Measurements from ENCODE around the gene P4HB. TPM values are rescaled to one million over a fixed set of nuclear protein-coding genes. Genes with fewer than 3 reads are reported as not detected.

Gene P4HB
- total RNA-seq, 4 donors from 2014 or later: 385 to 594 (median 472) TPM

DNA sequence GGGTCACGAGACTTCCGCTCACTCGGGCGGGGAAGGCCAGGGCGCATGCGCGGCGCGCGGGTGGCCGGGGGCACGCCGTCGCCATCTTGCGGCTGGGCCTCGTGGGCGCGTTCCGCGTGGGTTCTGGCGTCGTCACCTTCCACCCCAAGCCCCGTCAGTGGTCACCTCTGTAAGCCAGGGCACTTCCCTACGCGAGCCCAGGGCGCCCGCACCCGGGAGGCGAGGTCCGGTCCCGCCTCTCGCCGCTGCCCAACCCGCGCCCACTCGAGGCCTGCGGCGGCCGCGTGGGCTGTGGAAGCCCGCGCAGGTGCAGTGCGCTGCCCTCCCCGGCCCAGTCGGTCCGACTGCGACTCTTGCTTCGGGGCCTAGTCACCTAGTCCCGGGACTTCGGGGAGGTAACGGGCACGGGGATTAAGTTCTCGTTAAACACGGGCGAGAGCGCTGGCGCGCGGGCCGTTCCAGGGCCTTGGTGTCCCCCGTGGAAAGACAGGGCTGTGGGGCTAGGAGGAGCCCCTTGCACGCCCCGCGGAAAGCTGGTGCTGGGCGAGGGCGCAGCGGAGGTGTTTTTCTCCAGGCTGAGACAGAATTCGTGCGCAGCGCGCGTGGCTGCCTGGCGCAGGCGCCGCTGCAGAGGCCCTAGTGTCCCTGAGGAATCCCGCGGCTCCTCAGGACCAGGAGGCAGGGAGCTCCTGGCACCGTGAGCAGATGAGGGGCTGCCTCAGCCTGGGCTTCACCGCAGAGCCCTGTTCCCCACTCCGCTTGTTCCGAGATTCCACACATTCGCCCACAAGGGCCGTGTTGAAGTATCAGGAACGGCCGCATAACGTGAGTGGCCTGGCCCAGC lies 11.3 kb upstream of the P4HB start:
- Histone ChIP-seq H3K27ac (peak overlapping the region; percentile 93 to 99 (median 98)), H3K9me3 (no peaks in the 10 kb centered on the region), H3K36me3 (peaks cover 0 to 30% (median 17%) of the 10 kb centered on the region in 3 donors), H3K27me3 (no peaks in the 10 kb centered on the region), H3K4me1 (peaks cover 0 to 56% (median 40%) of the 10 kb centered on the region in 4 donors), H3K4me3 (peak overlapping the region; percentile 67 to 93 (median 86))
- peak; percentile 90 to 92 for DNase-seq (ENCODE audit: low spot score in 2 of 2)
- TF ChIP-seq, protein P1, sequence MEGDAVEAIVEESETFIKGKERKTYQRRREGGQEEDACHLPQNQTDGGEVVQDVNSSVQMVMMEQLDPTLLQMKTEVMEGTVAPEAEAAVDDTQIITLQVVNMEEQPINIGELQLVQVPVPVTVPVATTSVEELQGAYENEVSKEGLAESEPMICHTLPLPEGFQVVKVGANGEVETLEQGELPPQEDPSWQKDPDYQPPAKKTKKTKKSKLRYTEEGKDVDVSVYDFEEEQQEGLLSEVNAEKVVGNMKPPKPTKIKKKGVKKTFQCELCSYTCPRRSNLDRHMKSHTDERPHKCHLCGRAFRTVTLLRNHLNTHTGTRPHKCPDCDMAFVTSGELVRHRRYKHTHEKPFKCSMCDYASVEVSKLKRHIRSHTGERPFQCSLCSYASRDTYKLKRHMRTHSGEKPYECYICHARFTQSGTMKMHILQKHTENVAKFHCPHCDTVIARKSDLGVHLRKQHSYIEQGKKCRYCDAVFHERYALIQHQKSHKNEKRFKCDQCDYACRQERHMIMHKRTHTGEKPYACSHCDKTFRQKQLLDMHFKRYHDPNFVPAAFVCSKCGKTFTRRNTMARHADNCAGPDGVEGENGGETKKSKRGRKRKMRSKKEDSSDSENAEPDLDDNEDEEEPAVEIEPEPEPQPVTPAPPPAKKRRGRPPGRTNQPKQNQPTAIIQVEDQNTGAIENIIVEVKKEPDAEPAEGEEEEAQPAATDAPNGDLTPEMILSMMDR (IDR thresholded peaks at IDR 0.05): peak; percentile 45 to 72 (median 47)
- TF ChIP-seq EP300 (IDR thresholded peaks at IDR 0.05) (peak; percentile 84 to 98), POLR2A (IDR thresholded peaks at IDR 0.05) (peak; percentile 97 to 98)
- 0% methylated on average over 47 of the region's 86 CpGs; no CpG with 5 or more reads in 1 of the 2 donors for WGBS, 2 donors

DNA sequence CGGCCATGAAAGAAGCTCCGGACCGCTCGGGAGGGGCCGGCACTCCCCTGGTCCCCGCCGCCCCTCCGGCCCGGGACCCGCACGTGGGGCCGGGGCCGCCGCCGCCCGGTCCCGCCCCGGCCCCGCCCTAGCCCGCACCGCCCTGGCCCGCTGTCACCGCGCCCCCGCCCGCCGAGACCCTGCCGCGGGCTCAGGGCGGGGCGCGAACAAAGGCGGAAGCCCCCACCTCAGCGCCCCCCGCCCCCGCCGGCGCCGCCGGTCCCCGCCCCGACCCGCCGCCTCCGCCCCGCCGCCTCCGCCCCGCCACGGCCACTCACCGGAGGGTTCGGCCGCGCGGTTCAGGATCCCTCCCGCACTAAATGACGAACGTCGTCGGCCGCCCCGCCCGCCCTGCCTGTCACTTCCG lies 10.6 kb upstream of the P4HB start, which contains the start of gene ARHGDIA:
Gene ARHGDIA, minus strand, starts transcription at position 357 of the 406 bp plus-strand sequence. CDS start 1,407 bp downstream, outside the sequence.
- peak within 1 kb of the TSS; percentile 93 to 99 (median 98) for H3K27ac ChIP-seq
- H3K36me3 ChIP-seq: peaks cover 0 to 36% (median 17%) of the 10 kb centered on the region in 3 donors
- no CpG with 5 or more reads among the region's 64 CpGs for WGBS, 2 donors
- peak within 1 kb of the TSS; percentile 81 to 97 (median 92) for H3K4me3 ChIP-seq
- H3K27me3 ChIP-seq: no peaks in the 10 kb centered on the region
- DNase-seq (ENCODE audit: low spot score in 2 of 2): no peak
- H3K9me3 ChIP-seq: no peaks in the 10 kb centered on the region
- H3K4me1 ChIP-seq: peaks cover 0 to 62% (median 40%) of the 10 kb centered on the region in 4 donors
- TF ChIP-seq, protein P1 (IDR thresholded peaks at IDR 0.05): no peak

DNA sequence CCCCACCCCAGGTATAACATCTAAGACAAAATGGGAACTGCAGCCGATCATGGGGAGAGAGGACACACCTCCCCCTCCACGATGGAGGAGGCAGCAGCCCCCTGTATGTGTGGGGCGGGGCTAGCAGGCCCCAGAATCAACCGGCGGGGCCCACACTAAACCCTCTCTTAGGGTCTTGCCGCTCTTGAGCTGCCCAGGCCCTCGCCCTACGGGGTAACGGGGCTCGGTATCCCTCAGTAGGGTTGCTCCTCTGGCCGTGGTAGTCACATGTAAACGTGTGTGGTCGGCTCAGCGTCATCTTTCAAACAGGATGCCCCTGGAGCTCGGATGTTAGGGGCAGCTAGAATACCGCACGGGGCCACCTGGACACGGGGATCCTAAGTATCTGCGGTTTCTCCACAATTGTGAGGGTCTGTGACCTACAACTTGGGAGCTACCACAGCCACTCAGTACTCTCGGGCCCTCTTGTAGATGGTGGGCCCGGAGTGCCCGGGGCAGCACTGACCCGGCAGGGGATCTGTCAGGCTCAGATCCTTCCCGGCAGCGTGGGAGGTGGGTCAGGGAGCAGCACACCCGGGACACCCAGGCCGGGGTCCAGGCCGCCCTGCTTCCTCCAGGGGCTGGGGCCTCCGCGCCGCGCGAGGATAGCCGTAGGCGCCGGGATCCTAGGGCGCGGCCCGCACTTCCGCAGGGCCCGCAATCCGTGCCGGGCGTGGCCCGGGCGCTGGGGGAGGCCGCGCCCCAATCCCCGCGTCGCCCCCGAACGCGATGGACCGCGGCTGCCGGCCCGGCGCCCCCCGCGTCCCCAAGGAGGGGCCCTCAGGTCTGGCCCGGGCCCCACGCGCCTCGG lies 10.0 kb upstream of the P4HB start:
- Histone ChIP-seq H3K36me3 (peaks cover 0 to 42% (median 17%) of the 10 kb centered on the region in 3 donors), H3K4me1 (peaks cover 0 to 68% (median 40%) of the 10 kb centered on the region in 4 donors), H3K27me3 (no peaks in the 10 kb centered on the region), H3K4me3 (peak overlapping the region; percentile 71 to 97 (median 92)), H3K9me3 (no peaks in the 10 kb centered on the region), H3K27ac (peak overlapping the region; percentile 88 to 99 (median 96))
- DNase-seq (ENCODE audit: low spot score in 2 of 2): no peak
- no peak for TF ChIP-seq EP300 (IDR thresholded peaks at IDR 0.05)
- no peak for TF ChIP-seq POLR2A (IDR thresholded peaks at IDR 0.05)
- TF ChIP-seq, protein P1 (IDR thresholded peaks at IDR 0.05): no peak
- WGBS, 2 donors: 2% methylated on average over 18 to 35 of the region's 65 CpGs

DNA sequence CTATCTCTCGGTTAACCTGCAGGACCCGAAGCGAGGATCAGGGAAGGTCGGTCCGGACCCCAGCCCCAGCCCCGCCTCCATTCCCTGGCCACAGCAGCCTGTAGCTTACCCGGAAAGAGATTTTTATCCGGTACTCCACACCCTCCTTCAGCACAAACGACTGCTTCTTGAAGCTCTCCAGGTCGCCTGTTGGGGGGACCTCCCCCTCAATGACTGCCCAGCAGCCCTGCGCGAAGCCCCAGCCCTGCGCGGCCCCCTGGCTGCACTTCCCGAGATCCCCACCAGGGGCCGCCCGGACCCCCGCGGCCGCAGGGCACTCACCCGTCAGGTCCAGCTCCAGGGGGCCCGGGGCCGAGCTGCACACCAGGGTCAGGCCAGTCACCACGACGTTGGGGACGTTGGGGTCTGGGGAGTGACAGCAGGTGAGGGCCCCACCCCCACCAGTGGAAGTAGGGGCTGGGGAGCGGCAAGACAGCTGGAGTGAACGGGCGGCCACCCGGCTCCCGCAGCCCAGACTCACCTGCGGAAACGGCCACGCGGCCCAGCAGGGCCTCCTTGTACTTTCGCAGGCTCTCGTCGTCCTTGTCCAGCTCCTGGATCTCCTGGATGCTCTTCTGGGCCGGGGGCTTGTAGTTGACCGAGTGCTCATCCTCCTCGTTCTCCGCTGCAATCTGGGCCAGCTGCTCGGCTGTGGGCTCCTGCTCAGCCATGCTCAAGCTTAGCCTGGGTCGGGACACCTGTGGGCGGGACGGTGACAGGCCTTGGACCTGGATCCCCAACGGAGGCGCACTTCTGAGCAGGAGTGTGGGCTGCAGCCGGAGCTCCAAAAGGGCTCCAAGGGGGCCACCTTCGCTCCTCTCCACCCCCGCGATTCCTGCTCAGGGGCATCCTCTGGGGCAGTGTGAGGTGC lies 9.1 kb upstream of the P4HB start:
- Histone ChIP-seq H3K27ac (peak overlapping the region; percentile 88 to 99 (median 96)), H3K4me1 (peaks cover 0 to 68% (median 40%) of the 10 kb centered on the region in 4 donors), H3K4me3 (peak overlapping the region; percentile 71 to 97 (median 92)), H3K27me3 (no peaks in the 10 kb centered on the region), H3K9me3 (no peaks in the 10 kb centered on the region), H3K36me3 (peaks cover 0 to 51% (median 17%) of the 10 kb centered on the region in 3 donors)
- DNase-seq (ENCODE audit: low spot score in 2 of 2): no peak
- 33 to 41% methylated on average over 30 to 34 of the region's 52 CpGs for WGBS, 2 donors
- TF ChIP-seq POLR2A (IDR thresholded peaks at IDR 0.05): no peak
- no peak for TF ChIP-seq EP300 (IDR thresholded peaks at IDR 0.05)
- TF ChIP-seq, protein P1 (IDR thresholded peaks at IDR 0.05): peak; percentile 76 to 94 (median 87)

Measured in tibial nerve (tissue), 4 donors.